Breast epithelium (tissue), 4 donors: ENCODE data around the gene CHRNG. TPM values are rescaled to one million over a fixed set of nuclear protein-coding genes. Genes with fewer than 3 reads are reported as not detected.

Experiments
- DNase-seq, 2 donors: peaks; one replicate each; pipeline ENCODE4 v3.0.0-alpha.2; 2019; ENCODE audit warnings: low spot score in 2 of 2
- H3K27ac ChIP-seq, 2 donors: fragments of 200-600 bp; sonication (generic) in 1 of 2; one replicate each; pipeline ENCODE4 v1.5.1; 2016 to 2019; ENCODE audit warnings: mild to moderate bottlenecking in 1 of 2
- H3K27me3 ChIP-seq, 2 donors: fragments of 200-600 bp; sonication (generic) in 1 of 2; one replicate each; pipeline versions ENCODE4 v1.5.1 to v1.6.0; 2017 to 2019; ENCODE audit warnings: control low read depth in 1 of 2, mild to moderate bottlenecking in 1 of 2
- H3K36me3 ChIP-seq: fragments of 200-600 bp; one replicate; pipeline ENCODE4 v1.5.1; 2019
- H3K4me1 ChIP-seq, 2 donors: fragments of 200-600 bp; sonication (generic); one replicate each; pipeline ENCODE4 v1.5.1; 2016 to 2019; ENCODE audit warnings: control low read depth in 1 of 2
- H3K4me3 ChIP-seq, 3 donors: fragments of 200-600 bp; sonication (generic); 1 replicate in 2 of 3; 2 replicates in 1 of 3; pipeline ENCODE4 v1.5.1; 2016 to 2019; ENCODE audit warnings: mild to moderate bottlenecking in 3 of 3, moderate library complexity in 2 of 3
- H3K9me3 ChIP-seq, 2 donors: fragments of 200-600 bp; sonication (generic) in 1 of 2; one replicate each; pipeline ENCODE4 v1.5.1; 2016 to 2019; ENCODE audit warnings: control low read depth in 1 of 2
- CTCF ChIP-seq, 3 donors: fragments of 450-650 bp; IDR thresholded peaks; one replicate each; pipeline ENCODE4 v1.5.1; 2016 to 2017; ENCODE audit warnings: antibody characterized with exemption in 3 of 3, mild to moderate bottlenecking in 3 of 3, moderate library complexity in 3 of 3
- POLR2A ChIP-seq: fragments of 450-650 bp; IDR thresholded peaks from one replicate; pipeline ENCODE4 v1.6.1; 2016; ENCODE audit warnings: antibody characterized with exemption, mild to moderate bottlenecking, moderate library complexity
- POLR2AphosphoS5 ChIP-seq, 3 donors: sonication (generic); formaldehyde crosslinking; IDR thresholded peaks; one replicate each; pipeline ENCODE4 v1.6.1; 2017; ENCODE audit warnings: antibody characterized with exemption in 3 of 3
- intact Hi-C: fragments of 100-400 bp; cut with DNase I; formaldehyde crosslinking; loops from one replicate; pipeline ENCODE4 v1.15.1; 2023; ENCODE audit warnings: low total_unique reads
- total RNA-seq, 3 donors: library from RNA; depleted of rRNA; stranded (reverse); fragments of >200 nt; gene quantifications; one replicate each; pipeline ENCODE4 v1.1.0, GENCODE V29; 2016

The CHRNG gene
- total RNA-seq, 3 donors from 2014 or later: not detected

- Histone ChIP-seq H3K27ac (no peak overlapping the region), H3K4me1 (no peaks in the 10 kb centered on the region), H3K4me3 (no peak overlapping the region), H3K9me3 (no peaks in the 10 kb centered on the region), H3K27me3 (peaks cover 0 to 5% of the 10 kb centered on the region in 2 donors), H3K36me3 (no peaks in the 10 kb centered on the region)
- no peak for DNase-seq
- intact Hi-C loops: loop anchor here (1.0 kb wide), 1 partner anchor 20 kb away; no protein-coding TSS in a partner anchor
- TF ChIP-seq CTCF (IDR thresholded peaks at IDR 0.05) (no peak), POLR2AphosphoS5 (IDR thresholded peaks at IDR 0.05) (no peak), POLR2A (no peak)
Measured at GRCh38 chr2:232492963-232493700, 46.4 kb upstream of the CHRNG start.

GRCh38 chr2:232493701-232494474 lies 45.6 kb upstream of the CHRNG start:
- Histone ChIP-seq H3K4me3 (no peak overlapping the region), H3K4me1 (no peaks in the 10 kb centered on the region), H3K36me3 (no peaks in the 10 kb centered on the region), H3K27ac (no peak overlapping the region), H3K9me3 (no peaks in the 10 kb centered on the region), H3K27me3 (no peaks in the 10 kb centered on the region)
- DNase-seq: no peak
- intact Hi-C loops: loop anchor here (1.0 kb wide), 1 partner anchor 19 kb away; no protein-coding TSS in a partner anchor
- TF ChIP-seq POLR2AphosphoS5 (IDR thresholded peaks at IDR 0.05) (no peak), CTCF (IDR thresholded peaks at IDR 0.05) (no peak), POLR2A (no peak)

- no peaks in the 10 kb centered on the region for H3K27me3 ChIP-seq
- TF ChIP-seq POLR2A: no peak
- no peak for TF ChIP-seq POLR2AphosphoS5 (IDR thresholded peaks at IDR 0.05)
- TF ChIP-seq CTCF (IDR thresholded peaks at IDR 0.05): no peak
- H3K27ac ChIP-seq: no peak overlapping the region
- DNase-seq: no peak
- no peaks in the 10 kb centered on the region for H3K9me3 ChIP-seq
- no peaks in the 10 kb centered on the region for H3K36me3 ChIP-seq
- no peaks in the 10 kb centered on the region for H3K4me1 ChIP-seq
- no peak overlapping the region for H3K4me3 ChIP-seq
- intact Hi-C loops: no loop called here
Measured at GRCh38 chr2:232494542-232494941, 45.0 kb upstream of the CHRNG start.

GRCh38 chr2:232495292-232495691 lies 44.2 kb upstream of the CHRNG start:
- Histone ChIP-seq H3K27ac (no peak overlapping the region), H3K4me1 (no peaks in the 10 kb centered on the region), H3K9me3 (no peaks in the 10 kb centered on the region), H3K36me3 (no peaks in the 10 kb centered on the region), H3K27me3 (no peaks in the 10 kb centered on the region), H3K4me3 (no peak overlapping the region)
- intact Hi-C loops: no loop called here
- no peak for DNase-seq
- no peak for TF ChIP-seq POLR2AphosphoS5 (IDR thresholded peaks at IDR 0.05)

GRCh38 chr2:232496501-232497270 lies 42.8 kb upstream of the CHRNG start:
- TF ChIP-seq CTCF (IDR thresholded peaks at IDR 0.05): no peak
- TF ChIP-seq POLR2AphosphoS5 (IDR thresholded peaks at IDR 0.05): no peak
- TF ChIP-seq POLR2A: no peak
- no peaks in the 10 kb centered on the region for H3K4me1 ChIP-seq
- H3K36me3 ChIP-seq: no peaks in the 10 kb centered on the region
- intact Hi-C loops: no loop called here
- H3K4me3 ChIP-seq: no peak overlapping the region
- DNase-seq: no peak
- H3K27me3 ChIP-seq: no peaks in the 10 kb centered on the region
- no peaks in the 10 kb centered on the region for H3K9me3 ChIP-seq
- no peak overlapping the region for H3K27ac ChIP-seq
